Inferior parietal cortex (tissue), 1 donor: ENCODE data around the gene CHAD.
"Not testable (repeated sequence)": the region's sequence is repeated elsewhere in the genome, so short reads cannot be mapped to it uniquely, and the experiment has no call there.

ENCODE experiments used
- DNase-seq: peaks from one replicate; pipeline ENCODE4 v3.0.0-alpha.2; 2016; ENCODE audit errors: extremely low spot score

CHAD gene

DNA sequence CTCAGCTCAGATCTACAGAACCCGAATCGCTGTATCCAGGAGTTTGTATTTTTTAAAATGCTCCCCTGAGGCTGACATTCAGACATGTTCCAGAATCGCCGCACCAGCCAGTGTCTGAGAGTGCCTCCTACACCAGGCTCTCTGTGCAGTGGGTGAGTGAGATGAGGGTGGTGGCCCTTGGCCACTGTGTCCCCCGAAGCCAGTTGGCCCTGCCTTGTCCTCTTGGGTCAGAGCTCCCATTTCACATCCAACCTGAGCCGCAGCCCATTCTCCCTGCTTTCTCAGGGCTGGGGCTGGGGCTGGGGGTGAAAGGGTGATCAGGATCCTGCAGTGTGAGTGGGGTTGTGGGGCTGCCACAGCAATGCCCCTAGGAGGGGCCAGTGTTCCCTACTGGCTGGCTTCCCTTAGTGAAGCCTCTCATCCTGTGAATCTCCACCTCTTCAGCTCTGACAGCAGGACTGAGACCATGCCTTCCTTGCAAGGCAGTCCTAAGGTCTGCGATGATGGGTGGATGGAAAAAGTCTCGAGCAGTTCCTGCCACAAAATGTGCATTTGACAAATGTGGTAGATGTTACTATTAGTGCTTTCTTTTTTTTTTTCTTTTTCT is 26.6 kb upstream of the CHAD start:
- no peak for DNase-seq

DNA sequence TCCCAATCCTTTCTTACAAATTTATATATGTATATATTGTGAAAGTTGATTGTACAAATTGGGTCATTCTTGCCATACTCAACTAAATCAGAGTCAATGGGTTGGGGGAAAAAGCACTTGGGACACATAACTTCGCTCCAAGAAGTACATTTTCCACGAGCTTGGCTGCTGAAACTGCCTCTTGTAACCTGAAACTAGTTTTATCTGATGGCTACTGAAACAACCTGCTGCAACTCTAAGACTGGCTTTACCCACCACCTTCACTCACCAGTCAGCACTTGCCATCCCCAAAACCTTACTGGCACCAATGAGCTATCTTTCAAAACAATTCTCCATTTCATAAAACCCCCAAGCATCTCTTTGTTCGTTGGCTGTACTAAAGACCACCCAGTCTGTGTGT is 25.1 kb upstream of the CHAD start:
- no peak for DNase-seq

DNA sequence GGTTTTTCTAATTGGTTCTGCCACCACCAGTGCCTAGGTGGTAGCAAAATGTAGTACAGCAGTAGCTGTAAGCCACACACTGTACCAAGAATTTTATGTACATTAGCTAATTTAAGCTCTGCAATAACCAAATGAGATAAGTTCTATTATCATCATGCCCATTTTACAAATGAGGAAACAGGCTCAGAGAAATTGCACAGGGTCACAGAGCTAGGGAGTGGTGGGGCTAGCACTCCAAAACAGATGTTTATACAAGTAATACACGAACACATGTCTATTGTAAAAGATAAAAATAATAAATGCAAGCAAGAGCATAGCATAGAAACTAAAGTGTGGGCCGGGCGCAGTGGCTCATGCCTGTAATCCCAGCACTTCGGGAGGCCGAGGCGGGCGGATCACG is 23.5 kb upstream of the CHAD start:
- no peak for DNase-seq

DNA sequence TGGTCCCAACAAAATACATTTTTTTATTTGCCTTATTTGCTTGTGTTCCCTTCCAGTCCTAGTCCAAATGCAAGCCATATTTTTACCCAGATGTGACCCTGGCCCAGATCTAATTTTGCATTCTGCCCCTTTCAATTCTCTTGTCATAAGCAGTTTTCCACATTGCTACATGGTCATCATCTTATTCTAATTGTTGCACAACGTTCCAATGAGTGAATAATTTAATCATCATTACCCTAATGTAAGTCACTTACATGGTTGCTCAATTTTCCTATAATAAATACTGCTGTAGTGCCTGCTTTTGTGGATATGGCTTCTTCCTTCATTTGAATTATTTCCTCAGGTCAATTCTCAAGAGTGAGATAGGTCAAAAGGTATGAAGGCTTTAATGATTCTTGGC is 22.8 kb upstream of the CHAD start:
- DNase-seq: no peak

DNA sequence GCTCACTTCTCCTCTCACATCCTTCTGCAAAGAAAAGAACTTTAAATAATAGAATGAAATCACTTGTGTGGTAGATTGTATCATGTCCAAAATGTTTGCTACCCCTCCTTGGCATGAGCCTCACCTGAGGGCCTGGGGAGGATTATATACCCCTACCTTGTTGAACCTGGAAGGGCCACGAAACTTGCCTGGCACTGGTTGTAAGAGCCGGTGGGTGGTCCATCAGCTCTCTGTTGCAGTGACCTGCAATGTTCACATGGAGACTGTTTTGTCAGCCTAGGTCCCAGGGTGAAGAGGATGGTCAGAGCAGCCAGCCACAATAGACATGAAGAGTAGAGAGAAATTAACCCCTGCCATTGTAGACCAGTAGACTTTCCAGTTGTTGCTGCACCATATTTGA is 20.2 kb upstream of the CHAD start:
- DNase-seq: no peak

DNA sequence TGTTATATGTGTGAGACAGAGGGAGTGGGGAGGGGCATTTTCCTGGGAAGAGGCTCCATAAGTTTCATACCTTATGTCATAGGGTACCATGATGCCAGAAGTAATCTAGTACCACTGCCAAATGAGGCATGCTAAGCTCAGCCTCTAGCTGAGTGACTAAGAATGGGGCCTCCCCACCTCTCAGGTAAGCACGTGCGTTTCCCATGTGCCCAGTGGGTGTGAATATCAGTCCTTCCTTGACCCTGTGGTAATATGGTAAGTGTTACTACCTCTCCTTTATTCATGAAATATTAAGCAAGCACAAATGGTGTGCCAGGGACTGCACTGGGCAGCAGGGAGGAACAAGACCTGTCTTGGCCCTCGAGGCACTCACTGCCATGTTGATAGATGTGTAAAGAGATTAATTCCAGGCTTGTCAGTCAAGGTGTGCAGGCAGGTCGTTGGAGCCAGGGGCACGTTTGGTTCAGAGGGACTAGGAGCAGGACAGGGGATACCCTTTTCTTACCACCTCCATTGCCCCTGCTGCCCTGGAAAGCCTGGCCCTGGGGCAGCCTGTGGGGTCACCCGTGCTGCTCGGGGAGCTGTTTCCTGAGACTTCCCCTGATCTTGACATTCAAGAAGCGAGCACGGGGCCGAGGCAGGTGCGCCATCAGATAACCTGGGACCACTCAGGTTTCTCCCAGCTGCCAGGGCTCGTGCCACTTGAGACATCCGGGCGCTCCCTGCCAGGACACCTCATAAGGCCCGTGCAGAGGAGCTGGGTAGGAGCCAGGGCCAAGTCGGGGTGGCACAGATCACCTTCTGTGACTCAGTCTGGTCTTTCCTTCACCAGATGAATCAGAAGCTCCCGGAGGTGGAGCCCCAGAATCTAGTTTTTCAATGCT is 18.8 kb upstream of the CHAD start:
- DNase-seq: no peak

DNA sequence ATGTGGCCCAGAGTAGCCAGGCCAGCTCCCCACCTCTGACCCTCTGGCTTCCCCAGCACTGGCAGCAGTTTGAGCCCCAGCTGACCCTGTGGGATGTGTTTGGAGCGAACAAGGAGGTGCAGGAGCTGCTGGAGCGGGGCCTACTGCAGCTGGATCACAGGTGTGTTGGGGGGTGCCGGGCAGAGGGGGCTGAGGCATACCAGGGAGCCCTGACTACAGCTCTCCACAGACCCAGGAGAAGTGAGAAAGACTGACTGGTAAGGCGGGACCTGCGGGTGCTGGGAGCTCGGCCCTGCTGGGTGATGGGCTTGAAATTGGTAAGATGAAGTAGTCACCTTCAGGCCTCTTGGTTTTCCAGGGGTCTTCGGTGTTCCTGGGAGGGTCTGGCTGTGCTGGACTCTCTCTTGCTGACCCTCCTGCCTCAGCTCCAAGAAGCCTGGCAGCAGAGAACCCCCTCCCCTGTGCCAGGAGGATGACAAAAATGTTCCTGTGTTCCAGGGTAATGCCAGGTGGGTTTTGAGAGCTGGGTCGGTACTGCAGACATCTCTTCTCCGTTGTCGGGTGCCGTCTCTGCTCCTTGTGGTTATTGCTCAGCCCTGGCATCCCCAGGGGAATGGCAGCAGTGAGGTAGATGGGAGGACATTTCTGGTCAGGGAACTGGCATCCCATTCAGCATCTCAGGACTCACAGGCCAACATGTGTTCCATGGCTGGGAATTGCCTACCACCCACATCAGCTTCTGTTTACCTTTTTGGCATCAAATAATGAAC is 15.9 kb upstream of the CHAD start:
- DNase-seq: no peak

DNA sequence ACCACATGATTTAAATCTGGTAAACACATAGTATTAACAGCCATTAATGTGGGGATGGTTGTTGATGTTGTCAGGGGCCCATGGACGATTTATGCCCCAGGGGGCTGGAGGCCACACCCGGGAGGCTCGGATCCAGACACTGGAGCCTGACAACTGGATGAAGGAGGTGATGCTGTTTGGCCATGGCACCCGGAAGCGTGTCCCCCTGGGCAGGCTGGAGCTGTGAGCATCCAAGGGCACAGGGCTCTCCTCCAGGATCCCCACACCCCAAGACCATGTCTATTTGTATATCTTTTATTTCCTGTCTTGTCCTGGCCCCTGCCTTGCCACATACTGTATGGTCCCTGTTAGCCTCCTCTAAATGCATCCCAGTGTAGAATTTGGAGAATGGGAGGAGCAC is 14.6 kb upstream of the CHAD start:
- DNase-seq: no peak

DNA sequence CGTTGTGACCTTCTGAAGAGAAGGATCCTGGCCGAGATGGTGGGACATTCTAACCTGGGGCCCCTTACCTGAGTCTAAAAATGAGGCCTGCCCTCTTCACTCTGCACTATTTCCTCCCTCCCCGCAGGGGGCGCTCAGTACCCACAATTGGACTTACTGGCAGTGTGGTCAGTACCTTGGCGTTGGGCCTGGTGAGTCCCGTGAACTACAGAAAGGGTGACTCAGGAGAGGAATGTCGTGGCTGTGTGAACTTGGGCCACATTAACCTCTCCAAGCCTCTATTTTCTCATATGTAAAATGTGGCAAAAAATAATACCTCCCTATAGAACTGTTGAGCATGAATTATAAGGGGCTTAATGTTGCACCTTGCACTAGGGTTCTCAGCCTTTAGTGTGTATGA is 13.8 kb upstream of the CHAD start:
- DNase-seq: peak; percentile 95

DNA sequence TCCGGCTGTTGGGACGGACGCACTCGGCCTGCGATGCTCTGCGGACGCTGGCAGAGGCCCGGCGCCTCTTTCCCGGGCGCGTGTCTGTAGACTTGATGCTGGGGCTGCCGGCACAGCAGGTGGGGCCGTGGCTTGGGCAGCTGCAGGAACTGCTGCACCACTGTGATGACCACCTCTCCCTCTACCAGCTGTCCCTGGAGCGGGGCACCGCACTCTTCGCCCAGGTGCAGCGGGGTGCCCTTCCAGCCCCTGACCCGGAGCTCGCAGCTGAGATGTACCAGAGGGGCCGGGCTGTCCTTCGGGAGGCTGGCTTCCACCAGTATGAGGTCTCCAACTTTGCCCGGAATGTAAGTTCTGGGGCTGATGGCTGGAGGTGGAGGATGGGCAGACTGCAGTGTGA is 13.4 kb upstream of the CHAD start:
- no peak for DNase-seq

DNA sequence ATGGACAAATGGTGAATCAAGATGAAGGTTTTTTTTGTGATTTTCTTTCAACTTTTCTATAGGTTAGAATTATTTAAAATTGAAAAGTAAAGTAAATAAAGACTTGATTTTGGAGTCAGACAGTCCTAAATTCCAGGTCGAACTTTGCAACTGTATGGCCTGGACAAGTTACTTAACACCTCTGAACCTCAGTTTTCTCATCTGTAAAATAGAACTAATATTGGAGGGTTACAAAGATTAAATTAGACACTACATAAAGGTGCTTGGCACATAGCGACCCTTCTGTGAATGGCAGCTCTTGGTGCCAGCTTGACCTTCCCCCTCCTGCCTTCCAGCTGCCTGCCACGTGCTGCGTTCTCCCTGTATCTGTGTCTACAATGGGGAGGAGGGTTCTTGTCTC is 13.0 kb upstream of the CHAD start:
- no peak for DNase-seq

DNA sequence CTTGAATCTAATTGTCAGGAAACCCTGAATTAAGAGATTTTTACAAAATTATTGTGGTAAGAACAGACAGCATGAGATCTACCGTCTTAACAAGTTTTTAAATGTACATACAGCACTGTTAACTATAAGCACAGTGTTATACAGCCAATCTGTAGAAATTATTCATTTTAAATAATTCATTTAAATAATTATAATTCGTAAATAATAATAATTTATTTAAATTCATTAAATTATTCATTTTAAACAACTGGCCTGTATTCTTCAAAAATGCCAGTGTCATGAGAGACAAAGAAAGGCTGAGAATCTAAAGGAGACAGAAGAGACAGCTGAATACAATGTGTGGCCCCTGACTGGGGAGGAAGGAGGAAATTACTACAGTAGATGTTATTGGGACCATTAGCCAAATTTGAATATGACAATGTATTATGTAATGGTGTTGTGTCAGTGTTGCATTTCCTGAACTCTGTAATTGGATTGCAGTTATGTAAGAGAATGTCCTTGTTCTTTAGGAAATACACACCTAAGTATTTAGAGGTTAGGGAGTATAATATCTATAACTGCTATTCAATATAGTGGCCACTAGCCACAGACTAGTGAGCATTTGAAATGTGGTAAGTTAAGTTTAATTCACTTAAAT is 12.3 kb upstream of the CHAD start:
- DNase-seq: no peak

DNA sequence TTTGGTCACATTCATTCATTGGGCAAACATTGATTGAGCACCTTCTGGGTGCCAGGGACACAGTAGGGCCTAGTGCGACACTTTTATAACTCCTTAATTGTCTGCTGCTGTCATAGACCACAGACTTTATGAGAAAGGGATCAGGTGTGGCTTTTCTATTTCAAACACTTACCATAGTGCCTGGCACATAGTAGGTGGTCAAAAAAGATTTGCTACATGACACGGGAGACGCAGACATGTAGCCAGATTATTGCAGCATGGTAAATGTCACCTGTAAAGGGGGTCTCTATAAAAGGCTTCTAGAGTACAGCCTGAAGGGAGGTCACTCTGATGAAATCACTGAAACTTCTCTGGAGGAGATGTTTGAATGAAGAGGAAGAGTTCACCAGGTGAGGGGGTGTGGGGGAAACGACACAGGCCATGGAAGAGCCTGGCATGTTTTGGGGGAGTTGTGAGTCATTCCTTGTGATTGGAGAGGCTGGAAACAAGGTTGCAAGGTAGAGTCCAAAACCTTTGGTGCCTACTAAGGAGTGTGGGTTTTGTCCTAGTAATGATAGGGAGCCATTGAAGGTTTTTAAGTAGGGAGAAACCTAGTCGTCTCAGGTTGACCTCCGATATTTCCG is 11.6 kb upstream of the CHAD start:
- DNase-seq: no peak

DNA sequence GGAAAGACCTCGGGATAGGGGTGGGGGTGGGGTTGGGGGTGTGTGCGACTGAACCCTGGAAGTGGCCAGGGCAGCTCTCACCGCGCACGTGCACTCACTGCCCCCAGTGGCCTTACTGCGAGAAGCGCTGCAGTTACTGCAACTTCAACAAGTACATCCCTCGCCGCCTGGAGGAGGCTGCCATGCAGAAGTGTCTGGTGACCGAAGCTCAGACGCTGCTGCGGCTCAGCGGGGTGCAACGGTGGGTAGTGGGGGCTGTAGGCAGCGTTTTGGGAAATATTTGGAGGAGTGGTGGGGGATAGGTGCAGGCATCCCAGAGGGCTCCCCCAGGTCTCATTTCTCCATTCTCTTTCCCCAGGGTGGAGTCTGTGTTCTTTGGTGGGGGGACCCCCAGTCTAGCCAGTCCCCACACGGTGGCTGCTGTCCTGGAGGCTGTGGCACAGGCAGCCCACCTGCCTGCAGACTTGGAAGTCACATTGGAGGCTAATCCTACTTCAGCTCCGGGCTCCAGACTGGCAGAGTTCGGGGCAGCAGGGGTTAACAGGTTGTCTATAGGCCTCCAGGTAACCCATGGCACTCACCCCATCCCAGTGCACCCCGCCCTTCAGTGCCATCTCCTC is 11.0 kb upstream of the CHAD start:
- peak; percentile 32 for DNase-seq

DNA sequence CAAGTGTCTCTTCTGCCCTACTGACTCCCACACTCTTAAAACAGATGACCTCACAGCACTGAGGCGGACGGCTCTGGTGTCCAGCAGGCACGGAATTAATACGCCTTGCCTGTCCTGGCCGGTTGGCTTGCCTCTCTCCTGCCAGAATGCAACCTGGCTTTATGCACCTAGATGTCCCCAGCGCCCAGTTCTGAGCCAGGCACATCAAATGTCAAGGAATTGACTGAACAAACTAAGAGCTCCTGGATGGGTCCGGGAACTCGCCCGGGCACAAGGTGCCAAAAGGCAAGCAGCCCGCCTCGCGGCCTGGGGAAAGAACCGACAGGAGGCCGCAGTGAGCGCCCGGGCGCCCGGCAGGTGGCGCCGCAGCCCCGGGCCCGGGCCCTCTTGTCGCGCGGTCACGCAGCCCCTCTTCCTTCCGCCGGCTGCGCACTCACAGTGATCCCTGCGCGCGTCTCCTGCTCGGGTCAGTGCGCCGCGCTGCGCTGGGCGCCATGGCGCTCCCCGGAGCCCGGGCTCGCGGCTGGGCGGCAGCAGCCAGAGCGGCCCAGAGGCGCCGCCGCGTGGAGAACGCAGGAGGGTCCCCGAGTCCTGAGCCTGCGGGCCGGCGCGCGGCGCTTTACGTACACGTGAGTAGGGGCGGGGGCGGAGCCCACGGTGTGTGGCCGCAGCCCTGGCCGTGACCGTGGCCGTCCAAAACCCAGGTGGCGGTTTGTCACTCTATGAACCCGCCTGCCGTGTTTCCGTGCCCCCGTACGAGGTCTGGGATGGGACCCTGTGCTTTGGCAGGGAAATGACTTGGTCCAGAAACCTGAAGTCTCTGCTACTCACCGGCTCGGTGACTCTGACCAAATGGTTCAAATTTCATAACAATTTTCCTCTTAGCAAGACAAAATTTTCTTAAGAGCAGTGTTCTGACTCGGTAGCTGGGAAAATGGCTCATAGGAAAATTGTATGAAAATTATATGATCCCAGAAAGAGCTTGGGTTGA is 10.0 kb upstream of the CHAD start, which contains the start of gene RSAD1:
Gene RSAD1, plus strand, starts transcription at position 470 of the 991 bp plus-strand sequence. Its CDS starts 25 bp downstream, at position 495.
- peak; percentile 76 for DNase-seq

DNA sequence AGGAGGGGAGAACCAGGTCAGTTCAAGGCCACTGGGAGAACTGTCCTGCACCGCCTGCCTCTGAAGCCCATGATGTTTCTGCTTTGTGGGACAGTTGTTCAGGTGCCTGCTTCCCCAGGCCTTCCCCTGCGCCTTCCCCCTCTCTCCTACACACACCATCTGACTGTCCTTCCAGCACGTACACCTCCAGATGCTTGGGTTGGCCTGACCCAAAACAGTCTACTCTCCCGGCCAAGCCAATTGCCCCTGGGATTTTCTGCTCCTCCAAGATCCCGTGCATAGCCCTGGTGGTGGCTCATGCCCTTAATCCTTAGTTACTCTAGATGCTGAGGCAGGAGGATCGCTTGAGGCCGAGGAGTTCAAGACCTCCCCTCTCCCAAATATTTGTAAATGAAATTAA is 9.3 kb upstream of the CHAD start:
- DNase-seq: no peak

DNA sequence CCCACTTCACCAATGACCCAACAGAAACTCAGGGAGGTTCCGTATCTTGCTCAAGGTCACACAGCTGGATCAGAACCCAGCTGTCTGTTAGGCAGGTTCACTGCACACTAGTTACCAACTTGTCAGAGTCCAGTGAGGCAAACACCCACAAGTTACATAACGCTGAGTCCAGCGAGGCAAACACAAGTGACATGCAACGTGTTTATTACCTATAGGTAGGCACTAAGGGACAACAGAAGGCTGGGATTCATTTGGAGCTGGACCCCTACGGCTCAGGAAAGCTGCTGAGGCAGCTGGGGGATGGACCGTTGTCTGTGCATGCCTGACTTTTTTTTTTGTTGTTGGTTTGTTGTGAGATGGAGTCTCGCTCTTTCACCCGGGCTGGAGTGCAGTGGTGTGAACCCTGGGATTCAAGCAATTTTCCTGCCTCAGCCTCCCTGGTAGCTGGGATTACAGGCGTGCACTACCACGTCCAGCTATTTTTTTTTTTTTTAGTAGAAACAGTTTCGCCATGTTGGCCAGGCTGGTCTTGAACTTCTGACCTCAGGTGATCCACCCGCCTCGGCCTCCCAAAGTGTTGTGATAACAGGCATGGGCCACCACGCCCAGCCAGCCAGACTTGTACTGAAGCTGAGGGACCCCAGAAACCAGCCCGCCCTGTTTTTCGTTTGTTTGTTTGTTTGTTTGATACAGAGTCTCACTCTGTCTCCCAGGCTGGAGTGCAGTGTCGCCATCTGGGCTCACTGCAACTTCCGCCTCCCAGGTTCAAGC is 8.1 kb upstream of the CHAD start:
- no peak for DNase-seq

DNA sequence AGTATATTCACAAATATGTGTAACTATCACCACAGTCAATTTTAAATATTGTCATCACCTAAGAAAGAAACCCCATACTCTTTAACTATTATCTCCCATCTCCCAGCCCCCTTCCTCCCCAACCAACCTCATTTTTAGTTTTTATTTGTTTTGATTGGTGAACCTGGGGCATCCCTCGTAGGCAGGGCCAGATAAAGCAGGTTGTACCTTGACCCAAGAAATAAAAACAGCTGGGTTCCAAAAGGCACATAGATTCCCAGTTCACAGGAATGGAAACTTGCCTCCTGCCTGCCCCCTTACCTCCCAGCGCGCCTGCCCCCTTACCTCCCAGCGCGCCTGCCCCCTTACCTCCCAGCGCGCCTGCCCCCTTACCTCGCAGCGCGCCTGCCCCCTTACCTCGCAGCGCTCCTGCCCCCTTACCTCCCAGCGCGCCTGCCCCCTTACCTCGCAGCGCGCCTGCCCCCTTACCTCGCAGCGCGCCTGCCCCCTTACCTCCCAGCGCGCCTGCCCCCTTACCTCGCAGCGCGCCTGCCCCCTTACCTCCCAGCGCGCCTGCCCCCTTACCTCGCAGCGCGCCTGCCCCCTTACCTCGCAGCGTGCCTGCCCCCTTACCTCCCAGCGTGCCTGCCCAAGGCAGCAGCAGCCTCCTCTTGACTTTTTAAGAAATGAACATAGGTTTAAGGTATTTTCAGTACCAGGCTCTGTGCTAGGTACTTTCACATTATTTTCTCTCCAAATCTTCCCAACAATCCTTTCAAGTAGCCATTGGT is 7.3 kb upstream of the CHAD start:
- DNase-seq: not testable (repeated sequence)
